ENCODE data around the gene RAB31.

GRCh38 chr18:9817725-9818422 lies 109.8 kb downstream of the RAB31 start:
- TF ChIP-seq POLR2AphosphoS5 (IDR thresholded peaks at IDR 0.05; ENCODE audit: low read depth, low read length) (no peak), POLR2A (IDR thresholded peaks at IDR 0.05; ENCODE audit: low read depth, low read length) (no peak)

All from GM12891 (cell line).